Measurements from ENCODE around the gene ALDH1A1. TPM values are rescaled to one million over a fixed set of nuclear protein-coding genes. Genes with fewer than 3 reads are reported as not detected.

Gene ALDH1A1
- total RNA-seq, 2 experiments from 2014 or later: not detected

GRCh38 chr9:72904267-72905093, 48.4 kb downstream of the ALDH1A1 start:
- Histone ChIP-seq H2AFZ (ENCODE audit: low read length) (no peak overlapping the region), H4K20me1 (ENCODE audit: insufficient read depth, low read length) (no peaks in the 10 kb centered on the region), H3K79me2 (ENCODE audit: insufficient read depth, low read depth, low read length) (no peaks in the 10 kb centered on the region), H3K9me3 (ENCODE audit: low read length) (no peaks in the 10 kb centered on the region), H3K27ac (ENCODE audit: low read depth, low read length, poor library complexity, severe bottlenecking) (no peak overlapping the region), H3K4me3 (ENCODE audit: low read depth, low read length, poor library complexity, severe bottlenecking) (no peak overlapping the region), H3K36me3 (ENCODE audit: insufficient read depth, low read length) (no peaks in the 10 kb centered on the region), H3K9me2 (ENCODE audit: insufficient read depth, low read length) (no peaks in the 10 kb centered on the region), H3K4me2 (ENCODE audit: low read length) (no peak overlapping the region), H3K4me1 (ENCODE audit: insufficient read depth, low read length, poor library complexity, severe bottlenecking) (no peaks in the 10 kb centered on the region)
- ChIA-PET POLR2A (no interaction called here), CTCF (ENCODE audit: unreplicated experiment) (no interaction called here)
- no peak for DNase-seq (ENCODE audit: low spot score)
- TF ChIP-seq CTCF (conservative IDR thresholded peaks at IDR 0.05; ENCODE audit: low read length): no peak
- TF ChIP-seq EZH2phosphoT487 (IDR thresholded peaks at IDR 0.05; ENCODE audit: borderline replicate concordance, low read depth, low read length): no peak
- intact Hi-C loops (cut with micrococcal nuclease; ENCODE audit: unreplicated experiment): no loop called here
- BruUV-seq (replicated peaks): no TSS peak

DNA sequence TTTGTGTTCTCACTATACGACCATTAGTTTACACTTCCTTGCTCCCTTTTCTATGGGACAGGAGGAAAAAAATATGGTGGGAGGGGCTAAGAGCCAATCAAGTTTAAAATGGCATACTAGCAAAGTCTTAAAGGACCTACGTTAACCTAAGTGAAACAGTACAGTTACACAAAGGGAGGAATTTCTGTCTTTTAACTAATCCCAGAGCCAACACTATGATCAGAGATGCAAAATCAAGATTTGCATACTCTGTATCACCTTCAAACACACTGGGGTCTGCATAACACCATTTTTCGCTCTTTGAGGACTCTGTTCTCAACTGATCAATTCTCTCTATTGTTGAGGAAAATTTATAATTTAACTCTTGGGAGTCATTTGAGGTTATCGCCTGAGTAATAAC, 49.8 kb downstream of the ALDH1A1 start:
- no peaks in the 10 kb centered on the region for H3K9me3 ChIP-seq (ENCODE audit: low read length)
- ChIA-PET CTCF (ENCODE audit: unreplicated experiment) (no interaction called here), POLR2A (no interaction called here)
- H3K4me2 ChIP-seq (ENCODE audit: low read length): no peak overlapping the region
- no peaks in the 10 kb centered on the region for H3K4me1 ChIP-seq (ENCODE audit: insufficient read depth, low read length, poor library complexity, severe bottlenecking)
- no peaks in the 10 kb centered on the region for H3K9me2 ChIP-seq (ENCODE audit: insufficient read depth, low read length)
- no peaks in the 10 kb centered on the region for H3K36me3 ChIP-seq (ENCODE audit: insufficient read depth, low read length)
- no peak for DNase-seq (ENCODE audit: low spot score)
- H2AFZ ChIP-seq (ENCODE audit: low read length): no peak overlapping the region
- TF ChIP-seq EZH2phosphoT487 (IDR thresholded peaks at IDR 0.05; ENCODE audit: borderline replicate concordance, low read depth, low read length): no peak
- no peak for TF ChIP-seq CTCF (conservative IDR thresholded peaks at IDR 0.05; ENCODE audit: low read length)
- H4K20me1 ChIP-seq (ENCODE audit: insufficient read depth, low read length): no peaks in the 10 kb centered on the region
- intact Hi-C loops (cut with micrococcal nuclease; ENCODE audit: unreplicated experiment): no loop called here
- no peak overlapping the region for H3K27ac ChIP-seq (ENCODE audit: low read depth, low read length, poor library complexity, severe bottlenecking)
- no peaks in the 10 kb centered on the region for H3K79me2 ChIP-seq (ENCODE audit: insufficient read depth, low read depth, low read length)
- H3K4me3 ChIP-seq (ENCODE audit: low read depth, low read length, poor library complexity, severe bottlenecking): no peak overlapping the region
- no TSS peak for BruUV-seq (replicated peaks)

DNA sequence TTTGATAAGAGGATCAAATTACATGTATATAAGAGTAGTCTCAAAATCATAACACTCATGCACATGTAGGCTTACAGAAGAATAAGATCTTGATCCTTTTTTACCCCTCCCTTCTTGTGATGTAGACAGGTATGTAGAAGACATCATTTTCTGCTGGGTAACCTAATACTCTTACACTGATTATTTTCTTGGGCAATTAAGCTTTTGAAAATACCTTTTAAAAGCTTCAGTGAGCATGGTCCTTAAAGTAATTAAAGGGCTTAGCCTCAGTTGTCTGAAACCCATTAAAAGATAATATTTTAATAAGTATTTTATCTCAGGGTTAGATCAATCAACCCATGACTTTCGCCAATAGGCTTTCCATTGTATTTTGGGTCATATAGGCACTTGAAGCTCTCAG, 50.6 kb downstream of the ALDH1A1 start:
- POLR2A ChIA-PET: no interaction called here
- Histone ChIP-seq H3K36me3 (ENCODE audit: insufficient read depth, low read length) (no peaks in the 10 kb centered on the region), H3K4me3 (ENCODE audit: low read depth, low read length, poor library complexity, severe bottlenecking) (no peak overlapping the region), H2AFZ (ENCODE audit: low read length) (no peak overlapping the region), H4K20me1 (ENCODE audit: insufficient read depth, low read length) (no peaks in the 10 kb centered on the region), H3K9me3 (ENCODE audit: low read length) (no peaks in the 10 kb centered on the region), H3K27ac (ENCODE audit: low read depth, low read length, poor library complexity, severe bottlenecking) (no peak overlapping the region), H3K9me2 (ENCODE audit: insufficient read depth, low read length) (no peaks in the 10 kb centered on the region), H3K4me1 (ENCODE audit: insufficient read depth, low read length, poor library complexity, severe bottlenecking) (no peaks in the 10 kb centered on the region), H3K4me2 (ENCODE audit: low read length) (no peak overlapping the region), H3K79me2 (ENCODE audit: insufficient read depth, low read depth, low read length) (no peaks in the 10 kb centered on the region)
- BruUV-seq (replicated peaks): no TSS peak
- CTCF ChIA-PET (ENCODE audit: unreplicated experiment): no interaction called here
- intact Hi-C loops (cut with micrococcal nuclease; ENCODE audit: unreplicated experiment): no loop called here
- TF ChIP-seq EZH2phosphoT487 (IDR thresholded peaks at IDR 0.05; ENCODE audit: borderline replicate concordance, low read depth, low read length) (no peak), CTCF (conservative IDR thresholded peaks at IDR 0.05; ENCODE audit: low read length) (no peak)
- no peak for DNase-seq (ENCODE audit: low spot score)
